ENCODE data around the gene AFF2.

The AFF2 gene

DNA sequence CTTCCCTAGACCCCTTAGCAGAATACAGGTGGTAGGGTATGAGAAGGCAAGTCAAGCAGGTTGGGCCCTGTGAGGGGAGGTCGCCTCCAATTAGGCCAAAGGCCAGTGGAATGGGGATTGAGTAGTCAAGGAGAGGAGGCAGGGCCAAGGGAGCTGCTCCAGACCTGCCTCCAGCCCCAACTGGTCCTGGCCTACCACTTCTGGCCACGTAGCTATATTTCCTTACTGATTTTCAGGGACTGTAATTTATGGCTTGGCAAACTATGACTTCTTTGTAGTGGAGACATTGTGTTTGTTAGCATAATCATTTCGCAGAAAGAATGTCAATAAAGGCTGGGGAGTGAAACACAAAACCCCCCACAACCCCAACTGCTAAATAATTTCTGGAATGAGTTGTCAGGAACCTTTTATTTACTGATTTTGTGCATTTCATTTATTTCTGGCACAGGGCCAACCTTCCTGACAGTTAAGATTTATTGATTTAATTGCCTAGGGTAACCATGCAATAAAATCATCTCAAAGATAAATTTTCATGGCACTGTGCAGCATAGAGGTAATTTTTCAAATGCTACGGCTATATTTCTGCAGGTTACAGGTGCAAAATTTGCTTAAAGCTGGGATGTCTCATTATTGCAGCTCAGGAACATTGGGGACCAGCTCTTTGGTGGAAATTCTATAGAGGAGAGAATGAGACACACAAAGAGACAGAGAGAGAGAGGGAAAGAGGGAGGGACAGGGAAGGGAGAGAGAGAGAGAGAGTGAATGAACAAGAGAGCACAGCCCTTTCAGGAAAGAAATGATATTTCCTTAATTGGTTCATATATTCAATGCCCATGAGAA, 509.8 kb downstream of the AFF2 start:
- DNase-seq (ENCODE audit: low read depth, low spot score): no peak

GRCh38 chrX:149010853-149011224, 510.4 kb downstream of the AFF2 start:
- DNase-seq (ENCODE audit: low read depth, low spot score): no peak

GRCh38 chrX:149013081-149013480, 512.7 kb downstream of the AFF2 start:
- no peak for DNase-seq (ENCODE audit: low read depth, low spot score)

DNA sequence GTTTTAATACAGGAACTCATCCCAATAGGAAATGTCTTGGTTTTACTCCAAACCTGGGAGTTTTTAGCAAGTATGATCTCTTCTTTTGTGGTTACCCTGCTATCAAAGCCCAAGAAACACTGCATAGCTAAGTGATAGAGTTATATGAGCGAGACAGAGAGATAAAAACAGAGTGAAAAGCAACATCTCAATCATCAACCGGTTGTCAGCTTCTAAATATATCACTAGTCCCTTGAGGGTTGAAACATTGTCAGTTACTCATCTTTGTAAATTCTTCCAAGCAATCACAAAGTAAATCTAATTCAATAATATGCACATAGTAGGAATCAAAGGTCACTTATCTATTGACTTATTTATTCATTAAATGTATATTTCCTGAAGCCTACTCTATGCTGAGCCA, 520.7 kb downstream of the AFF2 start:
- no peak for DNase-seq (ENCODE audit: low read depth, low spot score)

- DNase-seq (ENCODE audit: low read depth, low spot score): no peak
These were observed 522.1 kb downstream of the AFF2 start for GRCh38 chrX:149022485-149022884.

GRCh38 chrX:149032449-149032848, 532.0 kb downstream of the AFF2 start:
- no peak for DNase-seq (ENCODE audit: low read depth, low spot score)

DNA sequence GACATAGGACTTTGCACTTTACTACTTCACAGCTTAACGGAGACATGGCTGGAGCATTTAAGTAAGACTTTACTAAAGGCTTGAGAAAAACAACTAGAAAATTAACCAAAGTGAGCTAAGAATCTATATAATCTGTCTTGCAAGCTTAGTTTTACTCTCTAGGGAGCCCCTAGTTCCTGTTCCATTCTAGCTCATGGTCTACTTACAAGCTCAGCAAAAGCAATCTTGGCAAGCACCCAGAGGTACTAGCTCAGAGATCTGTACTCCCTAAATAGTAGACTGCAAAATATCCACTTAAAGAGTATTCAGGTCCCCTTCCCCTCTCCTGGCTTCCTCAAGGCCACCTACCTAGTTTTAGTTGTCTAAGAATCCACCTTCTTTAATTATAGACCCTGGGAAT, 535.7 kb downstream of the AFF2 start:
- no peak for DNase-seq (ENCODE audit: low read depth, low spot score)

DNA sequence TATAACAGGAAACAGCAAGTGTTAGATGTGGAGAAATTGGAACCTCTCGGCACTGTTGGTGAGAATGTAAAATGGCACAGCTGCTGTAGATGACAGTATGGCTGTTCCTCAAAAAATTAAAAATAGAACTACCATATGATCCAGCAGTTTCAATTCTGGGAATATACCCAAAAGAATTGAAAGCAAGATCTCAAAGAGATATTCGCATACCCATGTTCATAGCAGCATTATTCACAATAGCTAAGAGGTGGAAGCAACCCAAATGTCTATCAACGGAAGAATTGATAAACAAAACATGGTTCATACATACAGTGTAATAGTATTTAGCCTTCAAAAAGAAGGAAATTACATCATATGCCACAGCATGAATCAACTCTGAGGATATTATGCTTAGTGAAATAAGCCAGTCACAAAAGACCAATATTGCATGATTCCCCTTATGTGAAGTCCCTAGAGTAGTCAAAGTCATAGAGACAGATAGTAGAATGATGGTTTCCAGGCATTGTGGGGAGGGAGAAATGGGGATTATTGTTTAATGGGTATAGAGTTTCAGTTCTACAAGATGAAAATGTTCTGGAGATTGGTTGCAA, 537.0 kb downstream of the AFF2 start:
- no peak for DNase-seq (ENCODE audit: low read depth, low spot score)

DNA sequence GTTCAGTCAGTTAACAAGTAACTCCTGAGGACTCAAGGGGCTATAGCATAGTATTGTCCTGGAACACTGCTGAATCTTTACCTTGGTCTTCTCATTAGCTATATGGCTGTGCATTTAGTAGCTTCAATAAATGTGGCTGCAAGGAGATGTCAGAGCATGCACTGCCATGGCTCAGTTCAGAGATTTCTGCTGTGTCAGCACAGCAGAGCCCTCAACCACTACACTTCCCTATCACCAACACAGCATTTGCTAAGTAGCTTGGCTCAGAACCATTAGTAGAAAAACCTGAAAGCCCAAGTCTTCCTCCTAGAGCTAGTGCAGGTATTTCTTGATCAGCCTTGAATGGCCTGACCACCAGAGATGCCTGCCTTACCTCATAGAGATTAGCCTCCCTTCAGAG, 538.6 kb downstream of the AFF2 start:
- DNase-seq (ENCODE audit: low read depth, low spot score): no peak

- no peak for DNase-seq (ENCODE audit: low read depth, low spot score)
These were observed 540.6 kb downstream of the AFF2 start for GRCh38 chrX:149040873-149041535.

DNA sequence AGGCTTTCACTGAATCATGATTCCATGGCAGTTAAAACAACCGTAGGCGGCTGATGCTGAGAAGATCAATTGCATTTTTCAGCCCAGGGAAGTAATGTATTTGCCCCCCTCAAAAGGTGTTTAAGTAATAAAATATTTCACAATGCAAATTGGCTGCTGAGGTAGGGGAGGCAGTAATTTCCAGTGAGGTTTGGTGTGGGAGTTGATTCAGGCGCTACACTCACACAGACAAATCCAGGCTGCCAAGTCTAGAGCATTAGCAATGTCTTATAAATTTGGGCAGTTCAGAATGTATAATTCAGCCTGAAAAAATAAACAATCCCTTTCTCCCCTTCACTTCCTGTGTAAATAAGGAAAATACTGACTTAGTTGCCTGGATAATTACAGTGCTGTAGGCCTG, 543.0 kb downstream of the AFF2 start:
- no peak for DNase-seq (ENCODE audit: low read depth, low spot score)

DNA sequence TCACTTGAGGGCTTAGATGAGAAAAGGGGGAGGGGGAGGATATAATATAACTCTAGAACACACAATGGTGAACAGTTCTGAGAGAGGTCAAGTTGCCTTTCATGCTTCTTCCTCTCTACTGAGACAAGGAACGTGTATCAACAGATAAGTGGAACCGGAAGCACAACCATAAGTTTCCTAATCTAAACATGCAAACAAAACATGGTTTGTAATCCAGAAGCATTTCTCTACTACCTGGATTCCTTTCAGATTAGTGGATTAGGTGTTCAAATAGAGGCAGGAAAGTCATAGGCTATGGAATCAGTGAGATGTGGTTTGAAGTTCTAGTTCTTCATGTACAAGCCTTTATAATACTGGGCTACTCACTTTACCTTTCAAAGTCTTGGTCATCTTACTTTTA, 544.1 kb downstream of the AFF2 start:
- no peak for DNase-seq (ENCODE audit: low read depth, low spot score)

GRCh38 chrX:149045645-149046210, 545.3 kb downstream of the AFF2 start:
- no peak for DNase-seq (ENCODE audit: low read depth, low spot score)
